ENCODE results near the gene ARVCF. TPM values are rescaled to one million over a fixed set of nuclear protein-coding genes. Genes with fewer than 3 reads are reported as not detected.

ARVCF gene
- total RNA-seq, 1 experiment from 2014 or later, result 11.1 TPM

DNA sequence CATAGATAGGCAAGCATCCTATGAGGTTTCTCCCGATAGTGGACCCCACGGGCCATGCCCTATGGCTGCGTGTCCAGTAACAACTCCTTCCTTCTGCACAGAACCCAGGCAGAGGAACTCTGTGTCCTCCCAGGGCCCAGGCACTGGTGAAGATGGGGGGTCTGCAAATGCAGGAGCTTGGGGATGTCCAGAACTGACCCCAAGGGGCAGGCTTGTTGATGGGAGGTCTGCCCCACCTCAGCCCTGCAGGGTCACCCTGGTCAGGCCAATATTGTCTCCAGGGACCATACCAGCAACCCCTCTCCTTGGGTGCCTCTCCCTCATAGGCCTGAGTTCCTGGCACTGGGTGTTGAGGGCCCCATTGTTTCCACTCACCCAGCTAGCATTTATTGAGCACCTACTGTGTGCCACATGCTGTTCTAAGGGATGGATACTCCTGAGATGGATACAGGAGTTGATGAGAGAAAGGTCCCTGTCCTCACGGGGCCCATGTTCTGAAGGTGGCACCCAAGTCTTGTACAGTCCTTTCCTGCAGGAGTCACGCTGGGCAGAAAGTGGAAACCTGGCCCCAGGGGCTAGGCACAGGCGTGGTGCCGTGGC is 48.7 kb downstream of the ARVCF start:
- H3K36me3 ChIP-seq (ENCODE audit: insufficient read depth, low read length, poor library complexity, severe bottlenecking), result peaks cover 34% of the 10 kb centered on the region
- H3K9me3 ChIP-seq (ENCODE audit: low read depth, low read length, poor library complexity, severe bottlenecking), result no peaks in the 10 kb centered on the region
- TF ChIP-seq, protein P1, sequence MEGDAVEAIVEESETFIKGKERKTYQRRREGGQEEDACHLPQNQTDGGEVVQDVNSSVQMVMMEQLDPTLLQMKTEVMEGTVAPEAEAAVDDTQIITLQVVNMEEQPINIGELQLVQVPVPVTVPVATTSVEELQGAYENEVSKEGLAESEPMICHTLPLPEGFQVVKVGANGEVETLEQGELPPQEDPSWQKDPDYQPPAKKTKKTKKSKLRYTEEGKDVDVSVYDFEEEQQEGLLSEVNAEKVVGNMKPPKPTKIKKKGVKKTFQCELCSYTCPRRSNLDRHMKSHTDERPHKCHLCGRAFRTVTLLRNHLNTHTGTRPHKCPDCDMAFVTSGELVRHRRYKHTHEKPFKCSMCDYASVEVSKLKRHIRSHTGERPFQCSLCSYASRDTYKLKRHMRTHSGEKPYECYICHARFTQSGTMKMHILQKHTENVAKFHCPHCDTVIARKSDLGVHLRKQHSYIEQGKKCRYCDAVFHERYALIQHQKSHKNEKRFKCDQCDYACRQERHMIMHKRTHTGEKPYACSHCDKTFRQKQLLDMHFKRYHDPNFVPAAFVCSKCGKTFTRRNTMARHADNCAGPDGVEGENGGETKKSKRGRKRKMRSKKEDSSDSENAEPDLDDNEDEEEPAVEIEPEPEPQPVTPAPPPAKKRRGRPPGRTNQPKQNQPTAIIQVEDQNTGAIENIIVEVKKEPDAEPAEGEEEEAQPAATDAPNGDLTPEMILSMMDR (conservative IDR thresholded peaks at IDR 0.05; ENCODE audit: low read depth, low read length), result no peak
- CTCF ChIA-PET, result no interaction called here
- H3K4me3 ChIP-seq (ENCODE audit: low read depth, low read length, poor library complexity, severe bottlenecking), result no peak overlapping the region
- POLR2A ChIA-PET (ENCODE audit: low non-redundant PET), result no interaction called here
- intact Hi-C loops (cut with micrococcal nuclease; ENCODE audit: unreplicated experiment), result no loop called here
- H3K27me3 ChIP-seq (replicated peaks; ENCODE audit: insufficient read depth, low read depth, low read length, poor library complexity), result no peaks in the 10 kb centered on the region
- BruUV-seq (replicated peaks), result no TSS peak
- DNase-seq (ENCODE audit: low spot score), result no peak
- H3K4me1 ChIP-seq (ENCODE audit: insufficient read depth, low read length, poor library complexity, severe bottlenecking), result peaks cover 9% of the 10 kb centered on the region
- no peak overlapping the region for H3K27ac ChIP-seq (ENCODE audit: low read depth, low read length, poor library complexity, severe bottlenecking)

DNA sequence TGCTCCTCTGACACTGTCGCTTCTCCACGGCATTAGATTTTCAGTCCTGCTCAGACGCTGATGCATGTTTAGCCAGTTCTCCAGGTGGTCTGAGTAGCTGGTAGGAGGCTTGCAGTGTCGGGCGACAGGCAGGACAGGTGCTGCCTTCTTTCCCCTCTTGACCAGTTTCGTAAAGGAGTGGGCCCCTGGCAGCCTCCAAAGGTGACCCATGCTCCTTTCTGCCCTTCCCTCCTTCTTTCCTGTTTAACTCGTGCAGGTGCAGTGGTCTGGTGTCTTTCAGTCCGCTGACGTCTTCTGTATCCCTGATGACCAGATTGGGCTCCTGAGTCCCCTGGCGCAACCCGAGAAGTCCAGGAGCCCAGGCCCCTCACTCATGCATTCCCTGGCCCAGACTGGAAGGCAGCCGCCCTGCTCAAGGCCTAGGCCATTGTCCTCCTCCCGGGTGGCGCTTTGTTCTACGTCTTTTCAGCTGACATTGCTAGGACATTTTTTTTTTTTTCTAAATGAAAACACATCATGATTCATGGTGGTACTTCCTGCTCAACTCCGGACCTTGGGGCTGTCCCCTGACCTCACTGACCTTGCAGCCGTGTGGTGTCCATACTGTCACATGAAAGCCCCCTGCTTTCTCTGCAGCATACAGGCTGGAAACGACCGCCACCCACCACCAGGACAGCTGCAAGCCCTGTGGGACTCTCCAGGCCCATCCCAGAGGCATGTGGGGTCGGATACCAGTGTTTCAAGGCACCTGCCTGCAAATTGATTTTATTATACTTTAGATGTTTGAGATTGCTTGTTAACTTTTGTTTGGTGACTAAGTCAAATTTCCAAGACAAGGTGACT is 49.5 kb downstream of the ARVCF start:
- ChIA-PET CTCF (interaction anchor here (0.6 to 0.8 kb wide), 5 partner anchors 43 to 237 kb away, joined by 3 to 6 read pairs (median 4); no protein-coding TSS in a partner anchor), POLR2A (ENCODE audit: low non-redundant PET) (no interaction called here)
- Histone ChIP-seq H3K27ac (ENCODE audit: low read depth, low read length, poor library complexity, severe bottlenecking) (peak overlapping the region; percentile 65), H3K9me3 (ENCODE audit: low read depth, low read length, poor library complexity, severe bottlenecking) (no peaks in the 10 kb centered on the region), H3K4me1 (ENCODE audit: insufficient read depth, low read length, poor library complexity, severe bottlenecking) (peaks cover 16% of the 10 kb centered on the region), H3K27me3 (replicated peaks; ENCODE audit: insufficient read depth, low read depth, low read length, poor library complexity) (no peaks in the 10 kb centered on the region), H3K36me3 (ENCODE audit: insufficient read depth, low read length, poor library complexity, severe bottlenecking) (peaks cover 34% of the 10 kb centered on the region), H3K4me3 (ENCODE audit: low read depth, low read length, poor library complexity, severe bottlenecking) (no peak overlapping the region)
- DNase-seq (ENCODE audit: low spot score), result no peak
- intact Hi-C loops (cut with micrococcal nuclease; ENCODE audit: unreplicated experiment), result no loop called here
- TF ChIP-seq, protein P1 (conservative IDR thresholded peaks at IDR 0.05; ENCODE audit: low read depth, low read length), result no peak
- no peak for TF ChIP-seq EZH2 (IDR thresholded peaks at IDR 0.05; ENCODE audit: borderline replicate concordance, low read depth, low read length, poor library complexity, severe bottlenecking)
- BruUV-seq (replicated peaks), result no TSS peak

DNA sequence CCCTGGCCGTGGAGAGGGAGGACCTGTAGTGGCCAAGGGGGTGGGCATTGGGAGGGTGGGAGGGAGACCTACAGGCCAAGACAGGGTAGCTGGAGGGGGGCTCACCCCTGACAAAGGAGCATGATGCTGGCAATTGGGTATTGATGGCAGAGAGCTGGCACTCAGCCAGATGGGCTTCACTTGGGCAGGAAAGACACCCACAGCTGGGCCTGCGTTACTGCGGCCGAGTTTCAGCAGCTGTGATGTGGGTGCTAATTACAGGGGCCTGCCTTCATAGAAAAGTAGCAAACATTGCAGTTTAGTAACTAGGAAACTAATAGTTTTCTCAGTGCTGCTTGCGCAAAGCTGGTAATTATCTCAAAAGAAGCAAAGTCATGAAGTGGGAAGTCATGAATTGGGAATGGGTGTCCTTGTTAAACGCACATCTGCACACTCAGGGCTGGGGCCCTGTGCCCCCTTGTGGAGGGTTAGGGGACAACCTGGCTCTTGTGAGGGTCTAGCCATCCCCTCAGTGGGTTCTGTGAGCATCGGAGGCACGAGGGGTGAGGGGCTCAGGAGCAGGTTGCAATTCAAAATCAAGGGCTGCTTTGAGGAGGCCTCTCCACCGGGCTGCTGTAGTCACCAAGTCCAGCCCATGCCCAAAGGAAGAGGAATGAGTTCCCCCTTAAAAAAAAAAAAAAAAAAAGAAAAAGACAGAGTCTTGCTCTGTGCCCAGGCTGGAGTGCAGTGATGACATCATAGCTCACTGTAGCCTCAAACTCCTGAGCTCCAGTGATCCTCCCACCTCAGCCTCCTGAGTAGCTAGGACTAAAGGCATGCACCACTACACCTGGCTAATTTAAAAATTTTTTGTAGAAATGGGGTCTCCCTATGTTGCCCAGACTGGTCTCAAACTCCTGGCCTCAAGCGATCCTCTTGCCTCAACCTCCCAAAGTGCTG is 50.6 kb downstream of the ARVCF start:
- H3K9me3 ChIP-seq (ENCODE audit: low read depth, low read length, poor library complexity, severe bottlenecking), result no peaks in the 10 kb centered on the region
- POLR2A ChIA-PET (ENCODE audit: low non-redundant PET), result interaction anchor here (0.6 kb wide), 1 partner anchor 10 kb away, joined by 13 read pairs; no protein-coding TSS in a partner anchor
- H3K4me3 ChIP-seq (ENCODE audit: low read depth, low read length, poor library complexity, severe bottlenecking), result no peak overlapping the region
- peaks cover 17% of the 10 kb centered on the region for H3K4me1 ChIP-seq (ENCODE audit: insufficient read depth, low read length, poor library complexity, severe bottlenecking)
- H3K27me3 ChIP-seq (replicated peaks; ENCODE audit: insufficient read depth, low read depth, low read length, poor library complexity), result no peaks in the 10 kb centered on the region
- peak overlapping the region; percentile 65 for H3K27ac ChIP-seq (ENCODE audit: low read depth, low read length, poor library complexity, severe bottlenecking)
- BruUV-seq (replicated peaks), result no TSS peak
- intact Hi-C loops (cut with micrococcal nuclease; ENCODE audit: unreplicated experiment), result no loop called here
- peak; percentile 84 for DNase-seq (ENCODE audit: low spot score)
- CTCF ChIA-PET, result interaction anchor here (0.6 to 1.0 kb wide), 5 partner anchors 47 to 236 kb away, joined by 3 to 7 read pairs (median 4); no protein-coding TSS in a partner anchor
- H3K36me3 ChIP-seq (ENCODE audit: insufficient read depth, low read length, poor library complexity, severe bottlenecking), result peaks cover 34% of the 10 kb centered on the region
- TF ChIP-seq, protein P1 (conservative IDR thresholded peaks at IDR 0.05; ENCODE audit: low read depth, low read length), result peak; percentile 77
- no peak for TF ChIP-seq EZH2 (IDR thresholded peaks at IDR 0.05; ENCODE audit: borderline replicate concordance, low read depth, low read length, poor library complexity, severe bottlenecking)
